ENCODE data around the gene SH3YL1.

SH3YL1 gene

DNA sequence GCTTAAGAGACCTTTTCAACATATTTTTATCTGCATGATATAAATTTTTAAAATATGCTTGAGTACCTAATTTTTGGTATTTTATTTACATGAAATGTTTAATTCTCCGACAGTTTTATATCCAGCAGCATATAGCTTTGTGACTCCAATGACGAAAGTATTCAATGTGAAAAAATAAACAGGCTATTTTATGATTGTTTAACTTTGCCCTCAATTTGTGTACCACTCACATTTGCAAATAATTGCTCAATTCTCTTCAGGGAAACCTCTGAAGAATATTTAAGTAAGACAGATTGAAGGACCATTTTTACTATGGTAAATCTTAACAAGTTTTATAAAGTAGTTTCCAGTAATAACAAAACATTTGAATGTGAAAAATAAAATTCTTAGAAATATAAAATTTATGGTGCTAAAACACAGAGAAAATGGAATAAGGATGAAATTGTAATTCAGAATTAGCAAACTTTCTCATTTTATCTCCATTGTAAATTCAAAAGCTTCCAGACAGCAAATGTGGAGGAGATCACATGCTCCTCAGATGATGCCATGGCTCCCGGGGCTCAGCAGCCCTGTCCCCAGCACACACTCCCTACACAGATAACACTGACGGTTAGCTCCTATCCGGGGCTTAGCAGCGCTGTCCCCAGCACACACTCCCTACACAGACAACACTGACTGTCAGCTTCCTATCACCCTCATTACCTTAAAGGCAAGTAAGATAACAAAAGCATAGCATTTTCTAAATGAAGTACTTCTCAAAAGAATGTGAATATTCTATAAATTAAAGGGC, 39.7 kb downstream of the SH3YL1 start:
- no peak for DNase-seq (ENCODE audit: low read depth in 2 of 2)

DNA sequence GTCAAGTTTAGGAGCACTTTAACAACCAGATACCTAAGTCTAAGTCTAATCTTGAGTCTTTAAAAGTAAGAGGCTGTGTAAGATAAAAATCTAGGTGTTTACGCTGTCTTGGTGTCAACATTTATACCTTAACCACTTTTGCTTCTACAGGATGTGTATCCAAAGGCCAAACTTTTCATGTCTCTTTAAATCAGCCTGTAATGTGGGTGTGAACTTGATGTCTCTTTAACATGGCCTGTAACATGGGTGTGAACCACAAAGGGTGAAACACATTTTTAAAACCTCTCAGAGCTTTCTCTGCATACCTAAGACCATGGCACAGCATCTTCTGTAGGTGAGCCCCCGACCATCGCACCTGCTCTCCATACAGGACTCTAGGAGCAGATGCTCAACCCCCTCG, 40.4 kb downstream of the SH3YL1 start:
- DNase-seq (ENCODE audit: low read depth in 2 of 2) = no peak

DNA sequence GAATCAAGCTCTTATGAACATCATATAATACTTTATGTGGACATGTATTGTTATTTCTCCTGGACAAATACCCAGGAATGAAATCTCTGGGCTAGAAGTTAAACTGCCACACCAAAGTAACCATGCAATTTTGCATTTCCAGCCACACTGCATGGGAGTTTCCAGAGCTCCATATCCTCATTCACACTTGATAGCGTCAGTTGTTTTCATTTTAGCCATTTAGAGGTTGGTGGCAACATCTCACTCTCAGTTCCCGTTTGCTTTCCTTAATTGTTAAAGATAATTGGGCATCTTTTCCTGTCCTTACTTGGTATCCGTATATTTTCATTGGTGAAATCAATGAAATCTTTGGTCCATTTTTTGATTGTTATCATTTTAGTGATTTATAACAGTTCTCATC, 47.8 kb downstream of the SH3YL1 start:
- DNase-seq (ENCODE audit: low read depth in 2 of 2) = no peak

DNA sequence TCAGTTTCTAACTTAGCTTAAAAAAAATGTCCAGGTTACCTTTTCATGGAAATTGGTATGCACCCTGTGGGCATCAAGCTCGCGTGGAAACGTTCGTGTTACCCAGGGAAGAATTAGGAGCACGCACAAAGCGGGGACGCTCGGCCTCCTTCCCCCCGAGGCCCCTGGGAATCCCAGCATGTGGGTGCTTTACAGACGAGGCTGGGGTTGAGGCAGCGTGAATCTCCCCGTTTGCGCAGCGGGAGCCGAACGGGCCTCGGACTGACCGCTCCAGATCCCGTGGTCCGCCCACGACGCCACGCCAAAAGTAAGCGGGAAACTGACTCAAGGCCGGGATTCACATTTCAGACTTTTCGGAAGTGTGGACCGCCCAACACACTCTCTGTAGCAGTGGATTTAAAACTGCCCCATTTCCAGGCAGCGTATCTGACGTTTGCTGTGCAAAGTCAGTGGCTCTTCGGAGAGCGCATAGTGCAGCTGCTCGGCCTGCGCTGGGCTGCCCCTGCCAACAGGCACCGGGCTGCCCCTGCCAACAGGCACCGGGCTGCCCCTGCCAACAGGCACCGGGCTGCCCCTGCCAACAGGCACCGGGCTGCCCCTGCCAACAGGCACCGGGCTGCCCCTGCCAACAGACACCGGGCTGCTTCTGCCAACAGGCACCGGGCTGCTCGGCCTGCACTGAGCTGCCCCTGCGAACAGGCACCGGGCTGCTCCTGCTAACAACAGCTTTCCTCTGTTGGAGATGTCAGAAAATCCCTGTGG, 49.7 kb downstream of the SH3YL1 start:
- no peak for DNase-seq (ENCODE audit: low read depth in 2 of 2)

DNA sequence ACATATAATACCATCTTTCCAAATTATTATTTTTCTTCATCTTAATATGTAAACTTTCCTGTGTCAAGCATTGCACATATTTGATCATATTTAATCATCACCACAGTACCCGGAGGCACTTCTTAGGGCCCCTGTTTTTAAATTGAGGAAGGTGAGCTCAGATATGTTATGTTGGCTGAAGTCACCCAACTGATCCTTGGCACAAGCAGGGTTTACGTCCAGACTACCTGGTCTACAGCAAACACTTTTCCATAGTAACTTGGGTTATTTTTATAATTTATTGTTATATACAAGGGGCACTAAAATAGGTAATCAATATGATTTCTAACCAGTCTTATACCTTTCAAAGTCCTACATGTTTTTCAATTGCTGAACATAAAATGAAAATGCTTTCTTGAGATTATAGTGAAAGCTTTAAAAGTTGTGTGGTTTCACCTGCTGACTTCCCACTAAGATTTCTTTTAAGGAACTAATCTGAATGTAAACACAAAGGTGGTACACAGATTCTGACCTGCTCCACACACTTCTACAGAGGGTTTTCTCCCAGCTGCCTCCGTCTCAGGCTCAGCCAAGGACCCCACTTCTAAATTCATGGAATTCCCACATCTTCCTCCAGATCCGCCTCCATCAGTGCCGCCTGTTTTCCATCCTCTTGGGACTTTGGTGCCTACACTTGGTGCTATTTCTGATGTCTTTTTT, 52.2 kb downstream of the SH3YL1 start:
- no peak for DNase-seq (ENCODE audit: low read depth in 2 of 2)

DNA sequence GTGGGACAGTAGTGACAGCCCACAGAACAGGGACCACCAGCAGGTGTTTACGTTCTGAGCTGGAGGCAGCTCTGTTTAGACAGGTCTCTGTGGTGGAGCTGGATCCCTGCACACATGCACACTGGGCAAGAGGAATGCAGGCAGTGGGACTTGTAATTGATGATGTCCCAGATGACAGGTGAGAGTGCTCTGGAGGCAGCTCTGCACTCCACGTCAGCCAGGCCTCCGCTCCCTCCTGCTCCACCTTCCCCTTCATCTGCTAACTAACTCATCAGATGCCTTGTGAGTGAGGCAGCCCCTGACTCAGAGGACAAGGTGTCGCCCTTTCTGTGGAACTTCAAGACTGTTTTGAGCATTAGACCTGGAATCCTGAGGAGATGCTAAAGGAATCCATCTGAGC, 53.2 kb downstream of the SH3YL1 start:
- DNase-seq (ENCODE audit: low read depth in 2 of 2) = no peak

DNA sequence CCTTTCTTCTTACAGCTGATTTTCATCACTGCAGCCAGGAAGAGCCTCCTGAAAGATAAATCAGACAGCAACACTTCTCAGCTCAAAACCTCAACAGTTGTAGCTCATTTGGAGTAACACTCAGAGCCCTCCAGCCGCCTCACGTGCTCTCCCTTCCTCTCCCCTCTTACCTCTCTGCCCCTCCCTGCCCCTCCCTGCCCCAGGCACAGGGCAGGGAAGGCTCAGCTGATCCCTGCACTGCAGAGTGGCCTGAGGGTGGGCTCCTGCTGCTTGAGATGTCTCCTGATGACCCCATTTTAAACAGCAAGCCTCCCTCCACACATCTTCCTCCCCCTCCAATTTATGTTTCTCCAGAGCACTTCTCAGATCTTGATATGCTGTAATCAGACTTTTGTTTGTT, 54.4 kb downstream of the SH3YL1 start:
- no peak for DNase-seq (ENCODE audit: low read depth in 2 of 2)

DNA sequence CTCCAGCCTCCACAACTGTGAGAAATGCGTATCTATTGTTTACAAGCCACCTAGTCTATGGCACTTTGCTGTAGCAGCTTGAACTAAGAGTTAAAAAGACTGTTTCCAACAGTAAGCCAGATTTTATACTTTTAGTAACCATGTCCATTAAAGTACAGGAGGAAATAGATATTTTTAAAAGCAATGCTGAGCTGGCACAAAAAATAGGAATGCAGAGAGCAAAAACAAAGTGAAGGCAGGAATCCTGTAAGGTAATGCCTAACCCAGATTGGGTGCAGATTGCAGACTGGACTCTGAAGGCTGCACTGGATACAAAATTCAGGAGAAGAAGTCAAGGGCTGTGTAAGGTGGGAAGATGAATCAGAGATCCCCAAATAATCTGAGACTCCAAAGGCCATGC, 55.5 kb downstream of the SH3YL1 start:
- DNase-seq (ENCODE audit: low read depth in 2 of 2) = no peak

DNA sequence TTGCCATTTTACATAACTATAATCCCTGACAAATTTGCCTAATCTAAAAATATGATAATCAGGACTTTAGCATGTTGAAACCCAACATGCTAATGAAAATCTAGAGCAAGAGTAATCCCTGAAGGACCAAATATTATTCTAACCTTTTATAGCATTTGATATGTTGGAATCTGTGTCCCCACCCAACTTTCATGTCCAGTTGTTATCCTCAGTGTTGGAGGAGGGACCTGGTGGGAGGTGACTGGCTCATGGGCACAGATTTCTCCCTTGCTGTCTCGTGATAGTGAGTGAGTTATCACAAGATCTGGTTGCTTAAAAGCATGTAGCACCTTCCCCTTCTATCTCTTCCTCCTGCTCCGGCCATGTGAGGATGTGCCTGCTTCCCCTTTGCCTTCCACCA, 59.8 kb downstream of the SH3YL1 start:
- DNase-seq (ENCODE audit: low read depth in 2 of 2) = no peak

DNA sequence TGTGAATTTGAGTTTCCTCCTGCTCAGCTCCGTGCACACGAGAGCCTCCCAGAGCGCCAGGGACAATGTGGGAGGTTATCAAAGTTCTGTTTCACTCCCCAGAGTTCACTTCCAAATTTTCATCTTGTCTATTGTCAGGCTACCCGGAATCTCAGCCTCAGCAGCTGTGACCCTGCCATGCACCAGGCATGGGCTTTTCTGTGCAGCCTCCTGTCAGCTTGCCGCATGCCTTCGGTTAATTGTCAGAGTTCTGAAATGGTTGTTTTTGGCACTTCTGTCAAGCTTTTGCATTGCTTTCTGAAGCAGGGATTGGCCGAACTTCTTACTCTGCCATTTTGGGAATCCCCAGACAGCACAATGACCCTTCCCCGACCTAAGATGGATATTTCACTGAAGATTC, 60.4 kb downstream of the SH3YL1 start:
- DNase-seq (ENCODE audit: low read depth in 2 of 2) = no peak

DNA sequence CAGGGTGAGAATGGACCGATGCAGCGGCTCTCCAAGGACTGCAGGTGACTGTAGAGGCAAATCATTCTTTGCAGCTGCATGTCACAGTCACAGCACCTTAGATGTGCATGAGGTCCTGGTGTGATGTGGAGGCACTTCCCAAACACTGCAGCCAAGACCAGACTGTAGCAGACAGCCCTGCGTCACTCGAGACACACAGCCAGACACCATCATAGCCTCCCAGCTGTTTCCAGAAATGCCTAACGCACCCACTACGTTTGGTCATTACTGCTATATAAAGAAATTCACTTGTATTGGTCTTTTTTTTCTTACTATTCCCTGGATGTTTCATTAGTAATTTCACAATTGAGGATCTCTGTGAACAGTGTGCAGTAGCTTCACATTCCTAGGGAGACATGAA, 60.9 kb downstream of the SH3YL1 start:
- no peak for DNase-seq (ENCODE audit: low read depth in 2 of 2)

DNA sequence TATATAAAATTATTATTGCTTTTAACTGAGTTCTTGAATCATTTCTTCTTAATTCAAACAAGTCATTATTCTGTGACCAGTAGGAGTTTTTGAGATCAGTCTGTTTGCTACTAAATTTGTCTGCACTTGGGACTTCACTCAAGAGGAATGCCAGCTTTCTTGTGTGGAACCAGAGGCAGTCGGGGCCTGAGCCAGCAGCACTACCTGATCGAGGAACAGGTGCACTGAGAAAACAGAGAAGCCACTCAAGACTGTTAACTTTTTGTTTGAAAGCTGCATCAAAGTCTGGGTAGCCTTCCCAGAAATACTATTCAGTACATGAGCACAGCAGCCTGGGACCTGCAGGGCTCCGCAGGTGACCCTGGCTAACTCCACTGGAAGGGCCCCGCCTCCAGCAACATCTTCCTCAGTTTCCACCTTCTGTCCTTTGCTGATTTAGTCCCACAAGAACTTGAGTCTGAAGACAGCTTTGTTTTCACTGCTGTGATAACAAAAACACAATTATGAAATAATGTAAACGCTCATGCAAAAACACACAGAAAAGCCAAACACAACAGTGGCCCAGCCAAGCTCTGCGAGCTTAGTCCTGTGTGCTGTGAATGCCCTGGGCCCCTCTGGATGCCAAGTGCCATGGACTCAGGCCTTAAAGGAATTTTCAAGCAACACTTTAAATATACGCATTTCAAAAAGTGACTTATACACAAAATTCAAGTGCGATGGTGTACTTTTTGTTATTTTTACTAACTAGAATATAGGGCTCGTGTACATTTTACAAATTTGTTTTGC, 62.0 kb downstream of the SH3YL1 start:
- no peak for DNase-seq (ENCODE audit: low read depth in 2 of 2)

DNA sequence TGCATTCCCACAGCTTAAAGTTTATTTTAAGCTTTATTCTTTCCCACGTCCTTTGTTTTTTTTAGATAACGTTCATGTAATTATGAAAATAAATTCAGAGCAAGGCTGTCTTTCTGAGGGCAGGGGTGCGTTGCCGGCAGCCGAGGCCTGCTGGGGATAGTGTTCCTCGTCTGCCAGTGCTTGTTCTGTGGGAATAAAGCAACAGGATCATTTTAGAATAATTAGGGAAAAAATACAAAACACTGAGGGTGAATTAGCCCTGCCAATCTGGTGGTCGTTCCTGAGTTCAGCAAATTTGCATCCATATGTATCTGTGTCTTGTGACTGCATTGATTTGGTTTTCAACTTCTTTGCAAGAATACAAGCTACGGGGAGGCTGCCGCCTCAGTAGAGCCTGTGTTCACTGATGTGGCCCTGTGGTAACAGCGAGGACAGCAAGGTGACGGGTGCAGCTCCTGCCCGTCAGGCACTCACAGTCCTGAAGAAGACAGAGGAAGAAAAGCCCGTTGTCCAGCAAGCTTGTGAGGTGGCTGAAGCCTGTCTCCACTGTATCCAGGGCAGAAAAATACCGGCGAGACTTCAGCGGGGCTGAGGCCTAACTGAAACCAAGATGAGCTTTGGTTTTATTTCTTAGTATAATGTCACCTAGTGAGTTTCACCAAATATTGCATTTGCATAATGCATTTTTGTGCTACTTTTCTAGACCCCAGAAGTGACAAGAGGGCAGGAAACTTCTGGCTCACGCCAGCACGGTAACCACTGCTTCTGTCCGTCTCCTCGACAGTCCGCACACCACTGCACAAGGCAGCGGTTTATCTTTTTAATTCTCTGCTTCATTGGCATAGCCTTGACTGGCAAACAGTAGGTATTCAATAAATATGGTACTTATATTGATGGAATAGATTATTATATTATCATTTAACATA, 64.5 kb downstream of the SH3YL1 start:
- DNase-seq (ENCODE audit: low read depth in 2 of 2) = no peak

DNA sequence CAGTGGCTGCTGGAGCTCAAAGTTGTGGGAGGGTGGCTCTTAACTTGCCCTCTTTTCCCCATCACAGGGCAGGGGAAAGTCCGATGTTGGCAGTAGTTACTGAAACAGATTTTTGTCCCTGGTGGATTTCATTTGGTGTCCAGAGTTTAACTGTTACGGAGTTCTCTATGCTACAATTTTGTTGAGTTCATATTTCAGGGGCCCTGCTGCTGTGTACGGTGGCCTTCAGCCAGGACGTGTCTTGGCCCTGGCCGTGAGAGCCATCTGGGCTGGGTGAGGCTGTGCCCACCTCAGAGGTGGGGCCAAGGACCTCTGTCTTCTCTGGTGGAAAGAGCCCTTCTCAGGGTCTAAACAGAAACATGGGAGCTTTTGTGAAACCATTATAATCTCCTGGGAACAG, 67.4 kb downstream of the SH3YL1 start:
- no peak for DNase-seq (ENCODE audit: low read depth in 2 of 2)

DNA sequence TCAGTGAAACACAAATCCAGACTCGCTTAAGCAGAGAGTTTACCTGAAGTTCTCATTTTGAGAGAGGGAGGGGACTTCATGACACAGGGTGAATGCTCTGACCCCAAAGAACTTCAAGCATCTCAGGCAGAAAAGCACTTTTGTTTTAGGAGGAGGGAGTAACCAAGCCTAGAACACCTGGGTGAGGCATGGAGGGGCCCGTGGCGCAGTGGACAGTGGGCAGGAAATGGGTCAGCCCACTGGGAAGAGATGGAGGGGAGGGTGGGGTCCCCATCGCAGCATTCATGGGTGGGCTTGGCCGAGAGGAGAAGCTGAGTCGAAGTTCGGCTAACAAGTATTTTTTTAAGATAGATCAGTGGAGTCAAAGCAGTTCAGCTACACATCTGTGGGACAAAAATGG, 67.9 kb downstream of the SH3YL1 start:
- DNase-seq (ENCODE audit: low read depth in 2 of 2) = no peak

DNA sequence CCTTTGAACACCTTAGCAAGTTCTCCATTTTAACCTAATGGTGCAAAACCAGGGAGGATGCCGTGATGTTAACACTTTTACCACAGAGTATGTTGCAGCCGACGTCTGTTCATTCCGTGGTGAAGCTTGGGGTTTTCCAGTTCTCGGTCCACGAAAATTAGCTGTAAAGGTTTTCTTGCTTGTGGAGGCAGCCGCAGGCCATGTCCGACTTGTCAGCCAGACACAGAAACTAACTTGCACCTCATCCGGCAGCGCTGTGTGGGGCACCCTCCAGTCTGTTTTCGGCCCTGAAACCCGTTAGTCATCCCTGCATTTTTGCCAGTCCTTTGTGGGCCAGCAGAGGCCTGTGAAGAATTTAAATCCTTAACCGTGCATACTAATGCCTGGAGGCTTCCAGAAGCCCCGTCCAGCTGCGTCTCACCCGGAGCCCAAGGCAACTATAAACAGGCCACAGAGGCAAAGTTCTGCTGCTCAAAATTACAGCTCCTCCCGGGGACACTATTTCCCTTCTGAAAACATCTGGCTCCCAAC, 70.6 kb downstream of the SH3YL1 start:
- no peak for DNase-seq (ENCODE audit: low read depth in 2 of 2)

DNA sequence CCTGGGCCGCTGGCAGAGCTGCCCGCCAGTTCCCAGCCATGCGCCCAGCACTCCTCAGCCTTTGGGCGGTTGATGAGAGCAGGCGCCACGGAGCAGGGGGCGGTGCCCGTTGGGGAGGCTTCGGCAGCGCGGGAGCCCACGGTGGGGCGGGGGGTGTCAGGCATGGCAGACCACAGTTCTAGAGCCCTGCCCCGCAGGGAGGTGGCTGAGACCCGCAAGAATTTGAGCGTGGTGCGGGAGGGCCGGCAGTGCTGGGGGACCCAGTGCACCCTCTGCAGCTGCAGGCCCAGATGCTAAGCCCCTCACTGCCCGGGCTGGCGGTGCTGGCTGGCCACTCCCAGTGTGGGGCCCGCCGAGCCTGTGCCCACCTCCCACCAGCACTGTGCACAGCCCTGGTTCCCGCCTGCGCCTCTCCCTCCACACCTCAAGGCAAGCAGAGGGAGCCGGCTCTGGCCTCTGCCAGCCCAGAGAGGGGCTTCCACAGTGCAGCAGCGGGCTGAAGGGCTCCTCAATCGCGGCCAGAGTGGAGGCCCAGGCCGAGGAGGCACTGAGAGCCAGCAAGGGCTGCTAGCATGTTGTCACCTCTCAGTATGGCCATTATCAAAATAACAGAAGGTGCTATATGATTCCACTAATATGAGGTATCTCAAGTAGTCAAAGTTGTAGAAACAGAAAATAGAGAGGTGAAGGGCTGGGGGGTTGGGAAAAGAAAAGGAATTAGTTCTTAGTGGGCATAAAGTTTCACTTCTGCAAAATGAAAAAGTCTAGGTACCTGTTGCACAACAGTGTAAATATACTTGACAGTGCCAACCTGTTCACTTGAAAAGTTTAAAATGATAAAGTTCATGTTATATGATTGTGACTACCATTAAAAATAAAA, 72.3 kb downstream of the SH3YL1 start:
- DNase-seq (ENCODE audit: low read depth in 2 of 2) = no peak

DNA sequence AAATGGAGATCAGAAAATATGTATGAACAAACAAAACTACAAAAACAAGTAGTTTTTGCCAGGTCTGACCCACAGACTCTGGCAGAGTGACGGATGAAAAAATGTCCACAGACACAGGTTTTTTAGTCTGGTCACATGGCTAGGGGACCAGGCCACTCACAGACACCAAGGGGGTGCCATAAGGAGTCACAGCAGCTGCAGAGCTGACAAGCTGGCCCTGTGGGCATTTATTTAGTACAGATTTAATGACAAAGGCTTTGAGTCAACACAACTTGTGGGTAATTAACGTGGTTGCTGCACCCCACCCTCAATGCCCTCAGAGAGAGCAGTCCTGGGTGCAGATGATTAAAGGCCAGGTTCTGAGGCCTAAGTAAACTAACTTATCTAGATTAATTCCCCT, 76.0 kb downstream of the SH3YL1 start:
- DNase-seq (ENCODE audit: low read depth in 2 of 2) = no peak

DNA sequence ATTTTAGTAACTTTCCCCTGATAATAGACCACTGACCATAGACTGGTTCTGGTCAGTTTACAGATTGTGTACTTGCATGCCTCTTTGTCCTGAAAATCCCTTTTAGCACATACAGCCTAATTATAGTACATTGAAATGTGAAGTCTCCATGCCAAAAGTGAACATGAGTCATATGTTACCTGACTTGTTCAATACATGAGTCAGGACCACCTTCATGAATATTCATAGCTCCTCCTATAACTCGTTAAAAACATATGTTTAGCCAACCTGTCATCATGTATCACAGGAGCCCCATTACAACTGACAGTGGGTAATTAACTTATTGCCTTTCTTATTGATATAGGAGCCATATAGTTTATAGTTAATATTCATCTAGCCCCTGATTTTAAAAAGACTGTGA, 78.6 kb downstream of the SH3YL1 start:
- no peak for DNase-seq (ENCODE audit: low read depth in 2 of 2)

DNA sequence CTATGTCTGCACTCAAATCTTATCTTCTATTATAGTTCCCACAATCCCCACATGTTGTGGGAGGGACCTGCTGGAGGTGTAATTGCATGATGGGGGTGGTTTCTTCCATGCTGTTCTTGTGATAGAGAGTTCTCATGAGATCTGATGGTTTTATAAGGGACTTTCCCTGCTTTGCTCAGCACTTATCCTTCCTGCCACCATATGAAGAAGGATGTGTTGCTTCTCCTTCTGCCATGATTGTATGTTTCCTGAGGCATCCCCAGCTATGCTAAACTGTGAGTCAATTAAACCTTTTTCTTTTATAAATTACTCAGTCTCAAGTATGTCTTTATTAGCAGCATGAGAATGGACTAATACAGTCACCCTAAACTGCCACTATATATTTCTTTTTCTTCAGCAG, 79.1 kb downstream of the SH3YL1 start:
- no peak for DNase-seq (ENCODE audit: low read depth in 2 of 2)
